Thymus (tissue), 11 donors: ENCODE results near the gene MEN1. TPM values are rescaled to one million over a fixed set of nuclear protein-coding genes. Genes with fewer than 3 reads are reported as not detected.

Experiments
- DNase-seq, 9 donors: peaks; one replicate each; pipeline ENCODE4 v3.0.0-alpha.2; 2013; ENCODE audit warnings: low spot score in 9 of 9, low read depth in 6 of 9, missing footprints in 1 of 9
- H3K27ac ChIP-seq, 2 donors: one replicate each; pipeline ENCODE4 v1.5.1; 2013; ENCODE audit warnings: control low read depth in 1 of 2, low read depth in 1 of 2, low read length in 1 of 2, mild to moderate bottlenecking in 1 of 2, moderate library complexity in 1 of 2
- H3K27me3 ChIP-seq, 2 donors: one replicate each; pipeline ENCODE4 v1.5.1; 2013; ENCODE audit warnings: low read length in 1 of 2; ENCODE audit not compliant: control insufficient read depth in 2 of 2, insufficient read depth in 1 of 2
- H3K36me3 ChIP-seq, 2 donors: one replicate each; pipeline ENCODE4 v1.5.1; 2013; ENCODE audit warnings: low read length in 1 of 2, mild to moderate bottlenecking in 1 of 2, moderate library complexity in 1 of 2; ENCODE audit not compliant: control insufficient read depth in 2 of 2, insufficient read depth in 2 of 2
- H3K4me1 ChIP-seq, 2 donors: one replicate each; pipeline ENCODE4 v1.5.1; 2013; ENCODE audit warnings: low read length in 2 of 2; ENCODE audit not compliant: control insufficient read depth in 2 of 2, insufficient read depth in 2 of 2
- H3K4me3 ChIP-seq, 2 donors: one replicate each; pipeline ENCODE4 v1.5.1; 2013; ENCODE audit warnings: low read length in 2 of 2, control low read depth in 1 of 2, mild to moderate bottlenecking in 1 of 2
- H3K9me3 ChIP-seq, 2 donors: one replicate each; pipeline ENCODE4 v1.5.1; 2013; ENCODE audit warnings: low read length in 1 of 2, mild to moderate bottlenecking in 1 of 2; ENCODE audit not compliant: control insufficient read depth in 2 of 2, insufficient read depth in 1 of 2
- WGBS: extraction: QIAGEN DNeasy Blood & Tissue Kit; methylation state at CpG from one replicate; pipeline ENCODE4 v1.1.7; 2013; 5-methylcytosine and 5-hydroxymethylcytosine counted together
- polyA plus RNA-seq: library from polyadenylated mRNA; stranded (reverse); fragments of 200-250 nt; gene quantifications from one replicate; pipeline ENCODE4 v1.2.3, GENCODE V29; 2013
- total RNA-seq: library from RNA; stranded (reverse); fragments of 120-200 nt; gene quantifications from one replicate; pipeline ENCODE4 v1.2.4, GENCODE V29; 2013
- donor health status: healthy.

Gene MEN1
- total and polyA plus RNA-seq, 2 donors = 10.8 to 33.4 TPM

DNA sequence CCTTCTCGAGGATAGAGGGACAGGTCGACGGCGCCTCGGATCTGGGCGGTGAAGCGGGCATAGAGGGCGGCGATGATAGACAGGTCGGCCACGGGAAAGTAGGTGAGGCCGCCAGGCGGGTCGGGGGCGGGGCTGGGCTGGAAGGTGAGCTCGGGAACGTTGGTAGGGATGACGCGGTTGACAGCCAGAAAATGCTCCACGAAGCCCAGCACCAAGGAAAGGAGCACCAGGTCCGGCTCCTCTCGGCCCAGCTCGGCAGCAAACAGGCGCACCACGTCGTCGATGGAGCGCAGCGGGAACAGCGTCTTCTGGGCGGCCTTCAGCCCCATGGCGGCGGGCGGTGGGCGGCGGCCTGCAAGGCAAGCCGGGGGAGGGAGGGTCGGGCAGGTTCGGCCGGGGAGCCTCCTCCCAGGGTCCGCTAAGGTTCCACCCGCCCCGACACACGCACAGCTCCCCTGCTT lies 540 bp downstream of the MEN1 start:
- DNase-seq = no peak
- 9% methylated on average over 44 of the region's 44 CpGs for WGBS
- H3K27ac ChIP-seq = peak overlapping the region; percentile 89 to 98
- peaks cover 30% of the 10 kb centered on the region in 2 donors for H3K36me3 ChIP-seq
- no peaks in the 10 kb centered on the region for H3K27me3 ChIP-seq
- peak overlapping the region; percentile 75 to 92 for H3K4me3 ChIP-seq
- peaks cover 0 to 2% of the 10 kb centered on the region in 2 donors for H3K9me3 ChIP-seq
- peaks cover 6 to 18% of the 10 kb centered on the region in 2 donors for H3K4me1 ChIP-seq

DNA sequence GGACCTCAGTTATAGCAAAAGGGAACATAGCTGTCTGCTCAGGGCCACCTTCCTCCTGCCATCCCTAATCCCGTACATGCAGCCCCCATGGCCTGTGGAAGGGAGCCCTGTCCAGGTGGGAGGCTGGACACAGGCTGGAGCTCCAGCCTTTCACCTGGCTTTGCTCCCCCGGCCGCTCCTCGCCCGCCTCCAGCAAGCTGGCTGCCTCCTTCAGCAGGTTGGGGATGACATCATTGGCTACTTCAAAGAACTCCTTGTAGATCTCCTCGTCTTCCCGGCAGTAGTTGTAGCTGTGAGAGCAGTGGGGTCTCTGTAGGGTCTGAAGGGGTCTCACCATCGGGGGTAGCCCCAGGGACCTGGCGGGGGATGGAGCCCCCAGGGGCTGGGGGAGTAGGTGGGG lies 4.9 kb downstream of the MEN1 start:
- no peak overlapping the region for H3K27ac ChIP-seq
- no peaks in the 10 kb centered on the region for H3K27me3 ChIP-seq
- H3K4me3 ChIP-seq = no peak overlapping the region
- peaks cover 0 to 2% of the 10 kb centered on the region in 2 donors for H3K9me3 ChIP-seq
- H3K4me1 ChIP-seq = peaks cover 24 to 42% of the 10 kb centered on the region in 2 donors
- peaks cover 37 to 44% of the 10 kb centered on the region in 2 donors for H3K36me3 ChIP-seq
- WGBS = 98% methylated on average over 9 of the region's 9 CpGs
- no peak for DNase-seq

- peaks cover 22 to 43% of the 10 kb centered on the region in 2 donors for H3K4me1 ChIP-seq
- H3K9me3 ChIP-seq = peaks cover 0 to 2% of the 10 kb centered on the region in 2 donors
- peaks cover 46 to 48% of the 10 kb centered on the region in 2 donors for H3K36me3 ChIP-seq
- H3K27ac ChIP-seq = no peak overlapping the region
- H3K4me3 ChIP-seq = no peak overlapping the region
- H3K27me3 ChIP-seq = no peaks in the 10 kb centered on the region
- DNase-seq = no peak
- WGBS = 97% methylated on average over 41 of the region's 41 CpGs
Observed at GRCh38 chr11:64804346-64805210, 5.8 kb downstream of the MEN1 start.

DNA sequence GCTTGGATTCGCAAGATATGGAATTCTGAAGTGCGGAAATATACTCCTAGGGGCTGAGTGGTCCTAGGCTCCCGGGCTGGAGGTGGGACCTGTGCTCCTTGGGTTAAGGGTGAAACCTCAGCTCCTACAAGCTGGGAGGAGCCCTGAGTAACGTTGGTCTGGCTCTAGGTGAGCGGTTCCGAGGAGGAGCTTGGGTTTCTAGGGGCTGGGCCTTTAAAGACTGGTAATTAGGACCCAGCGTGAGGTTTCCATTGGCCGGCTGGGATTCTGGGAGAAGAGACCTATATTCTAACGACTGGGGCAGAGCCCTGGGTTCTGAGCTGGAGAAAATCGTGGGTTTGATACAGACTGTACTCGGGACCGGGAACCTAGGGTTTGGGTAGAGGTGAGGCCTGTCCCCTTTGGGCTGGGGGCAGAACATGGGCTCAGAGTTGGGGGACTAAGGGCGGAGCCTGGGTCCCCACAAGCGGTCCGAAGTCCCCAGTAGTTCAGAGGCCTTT lies 6.5 kb downstream of the MEN1 start:
- Histone ChIP-seq H3K4me1 (peaks cover 18 to 36% of the 10 kb centered on the region in 2 donors), H3K27me3 (no peaks in the 10 kb centered on the region), H3K4me3 (peak overlapping the region; percentile 74 to 76), H3K27ac (peak overlapping the region in 1 of 2 donors; percentile 77), H3K36me3 (peaks cover 53 to 54% of the 10 kb centered on the region in 2 donors), H3K9me3 (peaks cover 0 to 2% of the 10 kb centered on the region in 2 donors)
- WGBS = 61% methylated on average over 15 of the region's 15 CpGs
- no peak for DNase-seq

DNA sequence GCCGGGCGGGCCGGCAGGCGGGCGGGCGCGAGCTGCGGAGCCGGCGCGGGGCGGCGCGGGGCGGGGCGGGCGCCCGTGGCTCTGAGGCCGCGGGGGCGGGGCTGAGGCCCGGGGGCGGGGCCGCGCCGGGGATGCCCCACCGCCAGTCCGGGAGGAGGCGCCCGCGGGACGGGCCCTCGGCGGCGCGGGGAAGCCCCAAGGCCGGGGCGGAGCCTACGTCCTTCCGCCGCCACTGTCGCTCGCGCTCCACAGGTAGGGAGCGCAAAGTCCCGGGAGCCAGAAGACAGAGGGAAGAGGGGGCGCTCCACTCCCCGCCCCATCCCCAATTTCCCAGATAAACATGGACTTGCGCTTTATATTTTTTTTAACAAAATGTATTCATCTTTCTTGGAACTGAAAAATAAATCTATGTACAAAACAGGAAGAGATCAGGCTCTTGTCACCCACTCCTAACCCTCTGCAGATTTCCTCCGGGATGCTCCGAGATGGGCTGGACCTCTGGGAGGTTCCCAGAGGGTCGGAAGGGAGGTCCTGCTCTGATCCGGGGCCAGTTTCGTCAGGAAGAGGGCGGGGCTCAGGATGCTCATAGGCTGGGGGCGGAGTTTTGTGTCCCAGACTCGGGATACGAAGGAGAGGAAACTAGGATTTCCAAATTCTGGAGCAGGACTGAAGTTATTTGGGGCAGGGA lies 7.0 kb downstream of the MEN1 start, which contains the start of gene MAP4K2:
MAP4K2 (minus strand) TSS at position 57 of the 688 bp plus-strand sequence. CDS start 65 bp downstream, outside the sequence.
- under 1% methylated on average over 58 of the region's 58 CpGs for WGBS
- DNase-seq = peak in 8 of 9 donors; percentile 43 to 89 (median 76)

DNA sequence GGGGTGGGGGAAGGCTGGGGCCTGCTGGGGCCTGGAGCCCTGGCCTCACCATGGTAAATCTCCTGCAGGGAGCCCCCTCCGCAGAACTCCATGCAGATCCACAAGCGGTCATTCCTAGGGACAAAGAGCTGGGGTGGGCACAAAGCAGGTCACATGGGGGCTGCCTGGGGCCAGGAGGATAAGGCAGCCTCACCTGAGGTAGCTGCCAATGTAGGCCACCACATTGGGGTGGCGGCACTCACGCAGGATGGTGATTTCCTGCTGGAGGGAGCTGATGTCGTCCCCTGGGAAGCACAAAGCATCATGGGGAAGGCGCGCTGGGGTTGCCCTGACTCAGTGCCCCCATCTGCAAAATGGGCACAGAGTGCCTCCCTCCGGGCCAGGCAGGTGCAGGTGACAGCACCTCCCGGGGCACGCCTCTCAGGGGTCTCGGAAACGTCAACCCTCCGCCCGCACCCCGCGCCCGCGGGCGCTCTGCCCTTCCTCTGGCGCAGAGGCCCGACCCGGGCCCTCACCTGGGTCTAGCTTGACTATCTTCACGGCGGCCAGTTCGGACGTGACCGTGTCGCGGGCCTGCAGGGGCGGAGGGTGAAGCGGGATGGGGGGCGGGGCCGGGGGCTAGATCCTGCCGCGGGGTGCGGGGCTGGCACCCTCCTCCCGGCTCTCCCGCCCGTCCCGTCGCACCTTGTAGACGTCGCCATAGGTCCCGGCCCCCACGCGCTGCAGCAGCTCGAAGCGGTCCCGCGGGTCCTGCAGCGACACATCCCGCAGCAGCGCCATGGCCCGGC lies 7.8 kb downstream of the MEN1 start:
- WGBS = 6% methylated on average over 54 of the region's 54 CpGs
- Histone ChIP-seq H3K27me3 (no peaks in the 10 kb centered on the region), H3K36me3 (peaks cover 54% of the 10 kb centered on the region in 2 donors), H3K4me1 (peaks cover 18 to 36% of the 10 kb centered on the region in 2 donors), H3K4me3 (peak overlapping the region; percentile 66 to 74), H3K27ac (peak overlapping the region; percentile 44 to 94), H3K9me3 (peaks cover 0 to 2% of the 10 kb centered on the region in 2 donors)
- DNase-seq = peak in 5 of 9 donors; percentile 17 to 57 (median 39)

More for the DNA sequence above, 7.0 kb downstream of the MEN1 start, which contains the start of gene MAP4K2:
- H3K36me3 ChIP-seq = peaks cover 57 to 58% of the 10 kb centered on the region in 2 donors
- no peaks in the 10 kb centered on the region for H3K27me3 ChIP-seq
- peak within 1 kb of the TSS; percentile 74 to 76 for H3K4me3 ChIP-seq
- H3K4me1 ChIP-seq = peaks cover 18 to 36% of the 10 kb centered on the region in 2 donors
- peak within 1 kb of the TSS; percentile 44 to 94 for H3K27ac ChIP-seq
- H3K9me3 ChIP-seq = peaks cover 0 to 2% of the 10 kb centered on the region in 2 donors

DNA sequence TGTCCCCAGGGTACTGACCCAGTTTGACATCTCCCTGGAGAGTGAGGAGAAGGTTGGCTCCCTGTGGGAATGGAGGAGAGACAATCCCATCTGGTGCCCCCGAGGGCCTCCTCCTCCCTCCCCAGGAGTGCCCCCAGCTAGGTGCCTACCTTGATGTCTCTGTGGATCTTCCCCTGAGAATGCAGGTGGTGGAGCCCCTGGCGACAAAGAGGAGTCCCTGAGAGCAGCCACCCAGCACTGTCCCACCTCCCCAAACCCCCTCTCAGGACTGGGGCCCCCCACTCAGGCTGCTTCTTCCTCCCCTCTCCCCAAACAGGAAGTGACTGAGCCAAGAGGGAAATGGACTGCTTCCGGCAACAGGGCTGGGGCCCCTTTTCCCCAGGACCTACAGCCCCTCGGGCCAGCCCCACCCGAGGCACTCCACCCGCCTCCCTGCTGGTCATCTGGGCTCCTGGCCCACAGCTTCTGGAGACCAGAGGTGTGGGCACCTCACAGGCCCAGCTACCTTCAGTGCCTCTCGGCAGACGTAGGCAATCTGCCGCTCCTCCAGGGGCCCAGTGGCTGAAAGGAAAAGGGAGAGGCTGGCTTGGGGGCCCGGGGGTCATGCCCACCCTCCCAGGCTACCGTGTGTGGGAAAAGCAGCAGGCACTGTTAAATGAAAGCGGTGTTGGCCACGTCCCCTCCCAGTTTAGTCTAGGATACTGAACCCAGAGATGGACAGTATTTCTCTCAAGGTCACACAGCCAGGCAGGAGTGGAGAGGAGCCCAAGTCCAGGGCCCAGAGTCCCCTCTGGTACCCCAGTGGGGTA lies 8.6 kb downstream of the MEN1 start:
- DNase-seq = peak in 2 of 9 donors; percentile 9 to 60
- H3K4me1 ChIP-seq = peaks cover 18 to 36% of the 10 kb centered on the region in 2 donors
- H3K9me3 ChIP-seq = peaks cover 0 to 2% of the 10 kb centered on the region in 2 donors
- H3K4me3 ChIP-seq = peak overlapping the region; percentile 66 to 74
- H3K36me3 ChIP-seq = peaks cover 52 to 54% of the 10 kb centered on the region in 2 donors
- H3K27me3 ChIP-seq = no peaks in the 10 kb centered on the region
- peak overlapping the region; percentile 44 to 94 for H3K27ac ChIP-seq
- WGBS = 37% methylated on average over 13 of the region's 13 CpGs

- DNase-seq = no peak
- Histone ChIP-seq H3K27me3 (no peaks in the 10 kb centered on the region), H3K27ac (peak overlapping the region; percentile 44 to 94), H3K4me1 (peaks cover 18 to 36% of the 10 kb centered on the region in 2 donors), H3K4me3 (no peak overlapping the region), H3K9me3 (peaks cover 0 to 2% of the 10 kb centered on the region in 2 donors), H3K36me3 (peaks cover 52 to 55% of the 10 kb centered on the region in 2 donors)
- WGBS = 81% methylated on average over 9 of the region's 9 CpGs
Observed at GRCh38 chr11:64801158-64801464, 9.2 kb downstream of the MEN1 start.
